ENCODE results near the gene FICD. TPM values are rescaled to one million over a fixed set of nuclear protein-coding genes. Genes with fewer than 3 reads are reported as not detected.
"Not testable (repeated sequence)": the region's sequence is repeated elsewhere in the genome, so short reads cannot be mapped to it uniquely, and the experiment has no call there.

Gene FICD
- total RNA-seq, 1 donor from 2014 or later: 3.6 TPM

GRCh38 chr12:108553799-108554198 is 38.7 kb downstream of the FICD start:
- no peak for DNase-seq (ENCODE audit: low spot score, unreplicated experiment)
- no peak overlapping the region for H3K4me3 Mint-ChIP-seq (ENCODE audit: low read depth)
- H3K36me3 Mint-ChIP-seq (ENCODE audit: insufficient read depth): no peaks in the 10 kb centered on the region
- no peak for TF ChIP-seq CTCF (IDR thresholded peaks at IDR 0.05; ENCODE audit: unreplicated experiment)
- H3K27me3 Mint-ChIP-seq: no peaks in the 10 kb centered on the region
- peak overlapping the region; percentile 71 for H3K27ac Mint-ChIP-seq
- peaks cover 1% of the 10 kb centered on the region for H3K4me1 Mint-ChIP-seq (ENCODE audit: low read depth)
- no peaks in the 10 kb centered on the region for H3K9me3 Mint-ChIP-seq (ENCODE audit: low read depth)

GRCh38 chr12:108555383-108555782 is 40.3 kb downstream of the FICD start:
- H3K9me3 Mint-ChIP-seq (ENCODE audit: low read depth); H3K36me3 Mint-ChIP-seq (ENCODE audit: insufficient read depth); DNase-seq (ENCODE audit: low spot score, unreplicated experiment); H3K27me3 Mint-ChIP-seq; H3K27ac Mint-ChIP-seq; H3K4me3 Mint-ChIP-seq (ENCODE audit: low read depth): not testable (repeated sequence)
- peaks cover 12% of the 10 kb centered on the region for H3K4me1 Mint-ChIP-seq (ENCODE audit: low read depth)

- H3K27ac Mint-ChIP-seq: peak overlapping the region; percentile 84
- no peak for DNase-seq (ENCODE audit: low spot score, unreplicated experiment)
- H3K27me3 Mint-ChIP-seq: no peaks in the 10 kb centered on the region
- peak overlapping the region; percentile 100 for H3K4me3 Mint-ChIP-seq (ENCODE audit: low read depth)
- H3K9me3 Mint-ChIP-seq (ENCODE audit: low read depth): no peaks in the 10 kb centered on the region
- TF ChIP-seq CTCF (IDR thresholded peaks at IDR 0.05; ENCODE audit: unreplicated experiment): no peak
- peaks cover 24% of the 10 kb centered on the region for H3K4me1 Mint-ChIP-seq (ENCODE audit: low read depth)
- no peaks in the 10 kb centered on the region for H3K36me3 Mint-ChIP-seq (ENCODE audit: insufficient read depth)
Measured at GRCh38 chr12:108559007-108559655, 44.1 kb downstream of the FICD start.

GRCh38 chr12:108559748-108560147 is 44.7 kb downstream of the FICD start:
- Mint-ChIP-seq H3K4me1 (ENCODE audit: low read depth) (peaks cover 24% of the 10 kb centered on the region), H3K36me3 (ENCODE audit: insufficient read depth) (no peaks in the 10 kb centered on the region), H3K4me3 (ENCODE audit: low read depth) (peak overlapping the region; percentile 100), H3K27ac (peak overlapping the region; percentile 100), H3K9me3 (ENCODE audit: low read depth) (no peaks in the 10 kb centered on the region), H3K27me3 (no peaks in the 10 kb centered on the region)
- TF ChIP-seq CTCF (IDR thresholded peaks at IDR 0.05; ENCODE audit: unreplicated experiment): no peak
- no peak for DNase-seq (ENCODE audit: low spot score, unreplicated experiment)

- Mint-ChIP-seq H3K4me3 (ENCODE audit: low read depth) (peak overlapping the region; percentile 100), H3K4me1 (ENCODE audit: low read depth) (peaks cover 24% of the 10 kb centered on the region), H3K27ac (peak overlapping the region; percentile 100), H3K9me3 (ENCODE audit: low read depth) (no peaks in the 10 kb centered on the region), H3K27me3 (no peaks in the 10 kb centered on the region), H3K36me3 (ENCODE audit: insufficient read depth) (no peaks in the 10 kb centered on the region)
- no peak for DNase-seq (ENCODE audit: low spot score, unreplicated experiment)
- no peak for TF ChIP-seq CTCF (IDR thresholded peaks at IDR 0.05; ENCODE audit: unreplicated experiment)
Measured at GRCh38 chr12:108560321-108560721, 45.2 kb downstream of the FICD start.

All from progenitor cell of endocrine pancreas (in vitro differentiated cells).